ENCODE data around the gene NFKBIB. TPM values are rescaled to one million over a fixed set of nuclear protein-coding genes. Genes with fewer than 3 reads are reported as not detected.

Gene NFKBIB
- total and polyA plus RNA-seq, 2 of the 13 experiments (the other 11 are each of a cell fraction or from before 2014, with no cell fraction given), result 8.6 to 14.9 TPM

- TF ChIP-seq ZNF615 (CRISPR knock-in tag; IDR thresholded peaks at IDR 0.05; ENCODE audit: borderline replicate concordance) (no peak), HHEX (CRISPR knock-in tag; IDR thresholded peaks at IDR 0.05) (no peak), MAFF (IDR thresholded peaks at IDR 0.05; ENCODE audit: low read depth, low read length) (no peak), EEA1 (CRISPR knock-in tag; IDR thresholded peaks at IDR 0.05; ENCODE audit: borderline replicate concordance) (no peak), MAF1 (CRISPR knock-in tag; IDR thresholded peaks at IDR 0.05; ENCODE audit: borderline replicate concordance) (no peak)
- TF ChIP-seq, protein P1, sequence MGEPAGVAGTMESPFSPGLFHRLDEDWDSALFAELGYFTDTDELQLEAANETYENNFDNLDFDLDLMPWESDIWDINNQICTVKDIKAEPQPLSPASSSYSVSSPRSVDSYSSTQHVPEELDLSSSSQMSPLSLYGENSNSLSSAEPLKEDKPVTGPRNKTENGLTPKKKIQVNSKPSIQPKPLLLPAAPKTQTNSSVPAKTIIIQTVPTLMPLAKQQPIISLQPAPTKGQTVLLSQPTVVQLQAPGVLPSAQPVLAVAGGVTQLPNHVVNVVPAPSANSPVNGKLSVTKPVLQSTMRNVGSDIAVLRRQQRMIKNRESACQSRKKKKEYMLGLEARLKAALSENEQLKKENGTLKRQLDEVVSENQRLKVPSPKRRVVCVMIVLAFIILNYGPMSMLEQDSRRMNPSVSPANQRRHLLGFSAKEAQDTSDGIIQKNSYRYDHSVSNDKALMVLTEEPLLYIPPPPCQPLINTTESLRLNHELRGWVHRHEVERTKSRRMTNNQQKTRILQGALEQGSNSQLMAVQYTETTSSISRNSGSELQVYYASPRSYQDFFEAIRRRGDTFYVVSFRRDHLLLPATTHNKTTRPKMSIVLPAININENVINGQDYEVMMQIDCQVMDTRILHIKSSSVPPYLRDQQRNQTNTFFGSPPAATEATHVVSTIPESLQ (CRISPR knock-in tag; conservative IDR thresholded peaks at IDR 0.05), result no peak
Measured at GRCh38 chr19:38850436-38850975, 49.3 kb upstream of the NFKBIB start (continued).

GRCh38 chr19:38850976-38851621 is 48.7 kb upstream of the NFKBIB start:
- Histone ChIP-seq H3K36me3 (replicated peaks in 1 of 2; ENCODE audit: control insufficient read depth in 1 of 2, insufficient read depth in 2 of 2, low read length in 2 of 2) (peaks cover 10 to 18% of the 10 kb centered on the region in 2 experiments), H3K27me3 (ENCODE audit: control insufficient read depth in 1 of 2, insufficient read depth in 2 of 2, low read length in 2 of 2) (no peaks in the 10 kb centered on the region; a peak in 1 of 5 replicates), H3K4me1 (ENCODE audit: insufficient read depth, low read length) (peaks cover 53% of the 10 kb centered on the region), H3K27ac (ENCODE audit: extremely low read length, insufficient read depth, low read length) (peak overlapping the region; percentile 84), H3K79me2 (ENCODE audit: insufficient read depth, low read length) (peaks cover 39% of the 10 kb centered on the region), H4K20me1 (ENCODE audit: insufficient read depth, low read length) (peaks cover 27% of the 10 kb centered on the region), H3K9ac (ENCODE audit: insufficient read depth, low read depth, low read length) (peak overlapping the region; percentile 78), H2AFZ (ENCODE audit: low read length) (no peak overlapping the region), H3K9me3 (ENCODE audit: low read length) (no peaks in the 10 kb centered on the region), H3K4me2 (ENCODE audit: low read depth, low read length) (peak overlapping the region; percentile 88), H3K4me3 (replicated peaks in 1 of 3; ENCODE audit: insufficient read depth in 1 of 3, low read depth in 2 of 3, low read length in 3 of 3) (peak overlapping the region; percentile 62 to 87 (median 72))
- DNase-seq (ENCODE audit: low spot score) (no peak), ATAC-seq (peak; percentile 8), FAIRE-seq (no peak)
- BruUV-seq (replicated peaks), result TSS peak; percentile 86
- ChIA-PET CTCF (ENCODE audit: low intra/inter-chr PET ratio, low total read pairs) (no interaction called here), POLR2A (interaction anchor here (0.9 to 9.1 kb wide), 21 partner anchors 9 to 232 kb away, joined by 3 to 148 read pairs (median 5); partner anchors contain the start of genes ACTN4, ECH1, EIF3K and MRPS12)
- in situ Hi-C loops (cut with HindIII; ENCODE audit: extremely low pct_ligation_motif_present, low pct_unique_long_range_greater_than_20kb), result no loop called here
- WGBS (ENCODE audit: low lambda C conversion rate), result 4% methylated on average over 34 of the region's 40 CpGs
- intact Hi-C loops (cut with micrococcal nuclease; ENCODE audit: unreplicated experiment), result loop anchor here (2.0 kb wide), 2 partner anchors 20 to 48 kb away; partner anchors contain the start of genes ECH1, NFKBIB and SIRT2
- TF ChIP-seq ZNF274 (CRISPR knock-in tag; IDR thresholded peaks at IDR 0.05), result 0 out of 2 replicates have a peak, but pooled peaks have one; percentile 67
- TF ChIP-seq, protein P2, sequence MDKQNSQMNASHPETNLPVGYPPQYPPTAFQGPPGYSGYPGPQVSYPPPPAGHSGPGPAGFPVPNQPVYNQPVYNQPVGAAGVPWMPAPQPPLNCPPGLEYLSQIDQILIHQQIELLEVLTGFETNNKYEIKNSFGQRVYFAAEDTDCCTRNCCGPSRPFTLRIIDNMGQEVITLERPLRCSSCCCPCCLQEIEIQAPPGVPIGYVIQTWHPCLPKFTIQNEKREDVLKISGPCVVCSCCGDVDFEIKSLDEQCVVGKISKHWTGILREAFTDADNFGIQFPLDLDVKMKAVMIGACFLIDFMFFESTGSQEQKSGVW (CRISPR knock-in tag; IDR thresholded peaks at IDR 0.05; ENCODE audit: borderline replicate concordance), result no peak
- peak; percentile 72; the same call in 1 of the 2 replicates for TF ChIP-seq ZSCAN30 (CRISPR knock-in tag; IDR thresholded peaks at IDR 0.05)
- TF ChIP-seq HNF1A (IDR thresholded peaks at IDR 0.05; ENCODE audit: low read depth), result no peak
- no peak for TF ChIP-seq HNF1A (CRISPR knock-in tag; IDR thresholded peaks at IDR 0.05; ENCODE audit: borderline replicate concordance)
- TF ChIP-seq NFIC (IDR thresholded peaks at IDR 0.05; ENCODE audit: low read length), result 0 out of 2 replicates have a peak, but pooled peaks have one; percentile 28
